ENCODE measurements around the gene ADK.

Gene ADK

DNA sequence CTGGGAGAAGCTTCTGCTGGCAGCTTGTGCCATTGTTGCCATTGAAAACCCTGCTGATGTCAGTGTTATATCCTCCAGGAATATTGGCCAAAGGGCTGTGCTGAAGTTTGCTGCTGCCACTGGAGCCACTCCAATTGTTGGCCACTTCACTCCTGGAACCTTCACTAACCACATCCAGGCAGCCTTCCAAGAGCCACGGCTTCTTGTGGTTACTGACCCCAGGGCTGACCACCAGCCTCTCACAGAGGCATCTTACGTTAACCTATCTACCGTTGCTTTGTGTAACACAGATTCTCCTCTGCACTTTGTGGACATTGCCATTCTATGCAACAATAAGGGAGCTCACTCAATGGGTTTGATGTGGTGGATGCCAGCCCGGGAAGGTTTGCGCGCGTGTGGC, 220.7 kb downstream of the ADK start:
- peak; percentile 52 for DNase-seq

DNA sequence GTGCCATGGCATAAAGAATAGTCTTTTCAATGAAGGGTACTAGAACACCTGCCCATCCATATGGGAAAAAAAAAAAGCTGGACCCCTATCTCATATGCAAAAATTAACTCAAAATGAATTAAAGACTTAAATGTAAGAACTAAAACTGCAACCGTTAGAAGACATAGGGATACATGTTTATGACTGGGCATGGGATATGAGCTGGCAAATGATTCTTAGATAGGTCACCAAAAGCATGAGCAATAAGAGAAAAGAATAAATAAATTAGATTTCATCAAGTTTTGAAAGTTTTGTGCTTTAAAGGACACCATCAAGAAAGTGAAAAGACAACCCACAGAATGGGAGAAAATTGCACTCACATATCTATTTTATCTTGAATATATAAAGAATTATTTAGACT, 222.0 kb downstream of the ADK start:
- no peak for DNase-seq

DNA sequence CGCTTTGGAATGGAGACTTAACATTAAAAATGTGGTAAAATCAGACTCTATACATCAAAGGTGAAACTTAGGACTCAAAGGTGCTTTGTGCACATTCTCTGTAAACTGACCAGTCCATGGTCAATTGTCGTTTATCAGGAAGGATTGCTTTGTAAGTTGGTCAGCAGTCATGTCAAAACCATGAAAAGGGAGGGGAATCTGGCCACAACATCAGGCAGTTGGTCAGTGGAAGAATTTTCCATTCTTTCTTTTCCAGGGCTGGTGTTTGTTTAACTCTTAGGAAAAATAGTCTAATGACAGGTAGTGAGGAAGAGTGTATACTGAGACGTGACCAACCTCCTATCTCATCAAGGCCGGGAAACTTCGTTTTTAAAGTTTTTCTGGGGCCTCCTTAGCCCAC, 226.5 kb downstream of the ADK start:
- no peak for DNase-seq

DNA sequence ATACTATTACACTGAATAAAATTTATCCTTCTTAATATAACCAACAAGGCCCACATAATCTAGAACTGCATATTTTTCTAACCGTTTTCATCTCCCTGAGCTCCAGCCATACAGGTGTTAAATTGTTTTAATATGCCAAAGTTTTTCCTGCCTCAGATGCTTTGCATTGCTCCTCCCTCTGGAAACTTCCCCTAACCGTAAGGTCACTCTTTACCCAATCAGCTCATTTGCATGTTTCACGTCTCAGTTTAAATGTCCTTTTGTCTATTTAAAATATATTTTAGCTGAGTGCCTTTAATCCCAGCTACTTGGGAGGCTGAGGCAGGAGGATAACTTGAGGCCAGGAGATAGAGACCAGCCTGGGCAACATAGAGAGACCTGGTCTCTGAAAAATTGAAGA, 228.5 kb downstream of the ADK start:
- no peak for DNase-seq

DNA sequence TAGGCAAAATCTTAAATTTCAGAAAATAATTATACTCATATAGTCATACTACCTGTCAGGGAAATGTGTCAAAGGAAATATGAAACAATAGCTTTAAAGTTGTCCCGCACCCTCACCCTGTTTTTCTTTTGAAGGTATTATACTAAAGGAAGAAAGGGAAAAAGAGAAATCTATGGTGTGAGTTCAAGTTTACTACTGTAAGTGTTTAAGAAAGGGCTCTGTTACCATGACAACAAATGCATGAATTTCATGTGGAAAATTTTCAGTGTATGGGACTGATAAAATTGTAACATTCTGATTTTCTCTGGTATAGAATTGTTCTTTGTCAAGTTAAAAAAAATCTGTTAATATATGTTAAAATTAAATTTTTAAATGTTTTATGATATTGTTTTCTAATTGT, 229.8 kb downstream of the ADK start:
- no peak for DNase-seq

DNA sequence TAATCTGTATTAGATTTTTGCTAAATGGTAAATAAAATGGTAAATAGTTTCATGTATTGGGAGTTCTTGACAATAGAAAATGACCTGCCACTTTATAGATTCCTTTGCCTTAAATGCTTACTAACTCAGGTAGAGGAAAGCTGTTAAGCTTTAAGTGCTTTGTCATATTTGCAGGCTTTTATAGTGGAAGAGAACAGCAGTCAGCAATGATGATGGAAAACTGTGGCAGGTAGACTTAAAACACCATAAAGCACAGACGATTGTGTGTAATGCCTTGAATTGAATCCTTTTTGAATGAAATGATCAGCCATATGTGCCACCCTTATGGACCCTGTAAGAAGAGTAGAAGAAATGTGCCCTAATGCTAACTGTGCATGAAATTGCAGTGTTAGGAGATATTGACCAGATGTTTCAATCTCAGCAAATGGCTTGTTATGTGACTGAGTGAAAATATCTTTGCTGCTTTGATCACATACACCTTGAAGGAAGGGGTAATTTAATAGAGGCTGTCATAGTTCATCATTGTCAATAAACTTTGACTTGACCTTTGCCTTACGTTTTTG, 230.4 kb downstream of the ADK start:
- DNase-seq = no peak

DNA sequence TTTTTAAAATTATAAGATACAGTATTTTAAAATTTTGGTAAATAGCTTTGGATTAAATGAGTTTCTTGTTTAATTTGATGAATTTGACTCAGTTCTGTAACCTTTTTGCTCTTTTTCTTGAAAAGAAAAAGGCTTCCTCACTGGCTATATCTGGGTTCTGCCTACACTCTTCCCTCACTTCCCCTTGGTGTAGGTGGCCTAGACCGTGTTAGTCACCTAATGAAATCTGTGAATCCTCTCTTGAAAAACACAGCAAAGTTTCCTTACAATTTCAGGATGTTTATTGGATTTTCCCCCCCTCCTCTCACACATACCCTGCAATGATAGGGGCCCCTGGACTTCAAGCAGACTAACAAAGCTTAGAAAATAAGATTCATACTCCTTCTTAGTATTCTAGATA, 231.6 kb downstream of the ADK start:
- no peak for DNase-seq

DNA sequence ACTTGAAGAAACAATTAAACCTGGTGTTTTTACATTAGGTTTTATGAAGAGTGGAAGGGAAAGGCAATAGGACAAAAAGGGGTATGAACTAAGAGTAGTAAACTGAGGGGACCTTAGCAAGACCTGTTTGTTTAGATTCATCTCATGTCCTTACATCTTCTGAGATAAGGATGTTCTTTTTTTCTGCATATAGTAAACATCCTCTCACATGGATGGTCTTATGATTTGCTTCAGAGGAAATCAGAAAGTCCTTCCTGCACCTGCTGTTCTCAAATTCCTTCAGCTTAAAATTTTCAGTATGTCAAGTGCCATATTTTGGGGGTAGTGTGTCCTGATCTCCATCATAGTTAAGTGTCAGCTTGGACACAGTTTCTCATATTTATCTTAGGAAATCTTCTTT, 232.6 kb downstream of the ADK start:
- DNase-seq = no peak

DNA sequence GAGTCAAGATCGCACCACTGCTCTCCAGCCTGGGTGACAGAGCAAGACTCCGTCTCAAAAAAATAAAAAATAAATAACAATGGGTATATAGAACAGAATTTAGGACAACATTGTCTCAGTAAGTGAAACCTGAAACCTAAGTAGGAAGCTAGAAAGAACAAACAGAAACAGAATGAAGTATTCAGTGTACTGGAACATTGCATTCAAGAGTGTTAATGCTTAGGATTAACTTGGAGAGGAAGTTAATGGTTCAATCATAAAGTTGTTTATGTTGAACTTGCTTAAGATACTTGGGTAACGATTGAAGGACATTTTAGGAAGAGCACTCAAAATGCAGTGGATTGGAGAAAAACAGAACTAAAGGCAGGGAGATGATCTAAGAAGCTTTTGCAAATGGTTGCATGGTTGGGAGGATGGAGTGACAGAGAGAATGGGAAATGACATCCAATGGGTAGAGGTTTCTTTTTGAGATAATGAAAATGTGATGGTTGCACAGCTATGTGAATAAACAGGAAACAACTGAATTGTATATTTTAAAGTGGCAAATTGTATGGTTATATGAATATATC, 233.7 kb downstream of the ADK start:
- DNase-seq = no peak

DNA sequence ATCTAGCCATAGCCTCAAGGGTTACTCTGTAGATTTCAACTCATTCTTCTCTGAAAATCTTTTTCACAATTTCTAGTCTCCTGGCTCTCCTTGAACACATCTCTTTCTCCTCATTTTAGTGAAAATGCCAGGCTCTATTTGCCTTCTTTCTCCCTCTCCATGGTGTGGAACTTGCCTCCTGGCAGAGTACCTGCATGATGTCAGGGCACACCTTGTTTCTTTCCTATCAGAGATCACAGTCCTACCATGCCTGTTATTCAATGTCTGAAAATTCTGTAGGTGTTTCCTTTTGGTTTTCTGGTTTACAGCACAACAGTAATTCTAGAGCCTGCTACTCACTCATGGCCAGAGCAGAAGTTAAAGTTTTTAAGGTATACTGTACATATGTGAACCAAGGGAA, 237.8 kb downstream of the ADK start:
- DNase-seq = no peak

DNA sequence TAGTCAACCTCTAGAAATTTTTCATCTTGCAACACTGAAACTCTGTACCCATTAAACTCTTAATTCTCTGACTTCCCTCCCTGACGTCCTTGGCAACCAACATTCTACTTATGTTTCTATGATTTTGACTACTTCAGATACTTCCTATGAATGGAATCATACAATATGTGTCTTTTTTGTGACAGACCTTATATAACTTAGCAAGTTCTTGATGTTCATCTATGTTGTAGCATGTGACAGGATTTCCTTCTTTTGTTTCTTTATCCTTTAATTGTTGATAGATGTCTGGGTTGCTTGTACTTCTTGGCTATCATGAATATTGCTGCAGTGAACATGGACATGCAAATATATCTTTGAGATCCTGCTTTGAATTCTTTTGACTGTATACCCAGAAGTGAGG, 240.8 kb downstream of the ADK start:
- no peak for DNase-seq

DNA sequence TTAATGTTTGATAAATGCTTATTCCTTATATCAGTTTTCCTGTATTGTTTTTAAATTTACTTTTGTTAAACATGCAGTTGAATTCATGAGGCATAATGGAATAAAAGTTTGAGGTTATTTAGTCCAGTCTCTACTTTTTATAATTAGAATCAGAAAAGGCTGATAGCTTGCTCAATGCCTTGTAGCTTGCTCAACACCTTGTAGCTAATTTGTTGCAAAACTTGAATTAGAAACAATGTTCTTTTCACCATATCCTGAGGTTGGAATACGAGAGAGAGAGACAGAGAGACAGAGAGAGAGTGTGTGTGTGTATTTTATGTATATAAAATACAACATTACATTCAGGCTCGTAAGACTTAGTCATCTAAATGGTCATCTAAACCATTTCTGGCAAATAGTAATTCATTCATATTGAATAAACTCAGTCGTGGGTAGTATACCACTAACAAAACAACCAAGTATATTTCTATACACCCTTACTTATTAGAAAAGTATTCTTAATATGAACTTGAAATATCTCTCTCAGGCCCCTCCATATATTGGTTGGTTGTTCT, 243.5 kb downstream of the ADK start:
- no peak for DNase-seq

DNA sequence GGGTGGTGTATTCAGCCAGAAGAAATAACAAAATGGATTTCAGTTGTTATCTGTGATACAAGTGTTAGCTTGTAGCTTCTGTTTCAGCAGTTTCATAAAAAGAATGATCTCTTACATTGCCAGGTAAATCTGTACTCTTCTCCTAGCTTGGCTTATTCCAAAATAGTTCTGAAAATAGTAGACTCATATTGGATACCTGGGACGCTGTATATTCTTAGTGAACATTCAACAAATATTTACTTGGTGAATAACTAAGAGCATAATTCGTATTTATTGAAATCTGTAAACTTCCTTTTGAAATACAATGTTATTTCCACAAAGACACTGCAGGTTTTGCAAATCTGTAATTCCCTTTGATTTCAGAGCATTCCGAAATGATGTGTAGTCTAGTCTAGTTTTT, 249.2 kb downstream of the ADK start:
- DNase-seq = no peak

DNA sequence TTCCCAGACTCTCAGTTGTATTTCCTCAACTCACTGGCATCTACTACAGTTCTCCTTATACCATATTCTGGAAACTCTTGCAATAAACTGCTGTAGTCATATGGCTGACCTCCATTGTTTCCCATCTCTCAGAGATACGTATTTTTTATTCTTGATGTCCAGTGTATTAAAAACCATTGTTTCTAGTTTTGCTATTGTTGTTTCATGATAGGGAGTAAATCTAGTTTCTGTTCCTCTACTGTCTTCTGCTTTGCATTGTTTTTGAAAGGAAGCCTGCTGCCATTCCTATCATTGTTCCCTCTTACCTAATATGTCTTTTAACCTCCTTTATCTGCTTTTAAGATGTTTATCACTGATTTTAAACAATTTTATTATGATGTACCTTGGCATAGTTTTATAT, 255.0 kb downstream of the ADK start:
- DNase-seq = no peak

DNA sequence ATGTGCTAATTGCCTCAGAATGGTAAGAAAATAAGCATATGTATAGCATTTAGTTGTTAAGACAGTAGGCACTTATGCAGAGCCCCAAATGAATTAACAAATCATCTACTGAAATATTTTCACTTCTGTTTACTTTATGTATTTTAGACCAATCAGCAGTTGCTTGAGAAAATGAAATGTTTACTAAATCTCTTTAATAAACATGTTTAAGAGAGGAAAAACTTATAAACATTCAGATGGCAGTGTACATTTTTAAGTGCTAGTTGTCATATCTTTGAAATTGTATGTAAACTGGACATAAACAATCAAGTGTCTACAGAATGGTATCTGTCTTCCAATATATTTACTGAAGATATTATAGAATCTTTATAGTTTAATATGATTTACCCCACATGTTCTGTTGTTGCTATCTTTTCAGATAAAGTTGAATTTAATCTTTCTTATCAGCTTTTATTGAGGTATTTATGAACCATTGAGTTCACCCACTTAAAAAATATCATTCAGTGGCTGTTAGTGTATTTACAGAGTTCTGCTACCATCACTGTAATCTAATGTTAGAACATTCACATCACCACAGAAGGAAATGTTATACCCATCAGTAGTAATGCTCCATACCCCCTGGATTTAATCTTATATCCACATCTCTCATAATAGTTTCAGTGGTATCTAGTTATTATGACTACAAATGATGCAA, 264.3 kb downstream of the ADK start:
- no peak for DNase-seq

DNA sequence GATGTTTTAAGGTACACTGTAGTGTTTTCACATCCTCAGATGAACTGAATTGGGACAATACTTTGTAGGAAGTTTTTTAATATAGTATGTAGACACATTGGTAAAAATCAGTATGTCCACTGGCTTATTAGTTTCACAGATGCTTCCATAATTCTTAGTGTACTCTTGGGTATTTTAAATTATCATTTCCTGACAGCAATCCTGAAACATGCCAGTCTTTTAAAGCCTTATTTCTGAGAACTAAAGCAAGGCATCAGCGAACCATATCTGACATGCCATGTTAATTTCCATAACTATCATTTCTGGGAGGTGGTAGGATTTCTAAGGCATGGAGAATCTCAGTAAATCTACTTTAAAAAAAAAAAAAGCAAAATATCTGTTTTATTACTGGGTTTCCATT, 266.4 kb downstream of the ADK start:
- DNase-seq = no peak

DNA sequence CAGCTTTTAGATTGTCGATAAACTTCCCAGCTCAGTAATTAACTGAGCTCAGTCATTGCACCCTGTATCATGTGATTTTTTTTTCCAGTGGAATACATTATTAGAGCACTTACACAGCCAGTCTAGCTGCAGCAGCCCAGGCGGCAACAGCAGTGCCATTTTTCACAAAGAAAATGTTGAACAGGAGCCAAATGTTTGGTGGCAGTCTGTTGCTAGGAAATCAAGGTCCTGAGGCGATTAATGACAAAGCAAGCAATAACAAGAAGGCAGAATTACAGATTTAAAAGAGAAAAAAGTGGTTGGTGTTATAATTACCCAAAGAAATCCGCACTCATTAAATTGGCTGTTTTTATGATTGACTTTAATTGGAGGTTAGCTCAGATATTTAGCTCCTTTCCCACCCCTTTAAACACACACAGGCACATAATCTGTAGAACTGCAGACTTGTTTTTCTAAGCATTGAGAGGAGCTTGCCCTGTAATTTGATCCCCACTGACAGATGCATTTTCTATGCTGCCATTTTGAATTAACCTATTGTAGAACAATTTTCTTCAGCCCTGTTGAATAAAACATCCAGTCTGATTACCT, 267.4 kb downstream of the ADK start:
- DNase-seq = no peak

DNA sequence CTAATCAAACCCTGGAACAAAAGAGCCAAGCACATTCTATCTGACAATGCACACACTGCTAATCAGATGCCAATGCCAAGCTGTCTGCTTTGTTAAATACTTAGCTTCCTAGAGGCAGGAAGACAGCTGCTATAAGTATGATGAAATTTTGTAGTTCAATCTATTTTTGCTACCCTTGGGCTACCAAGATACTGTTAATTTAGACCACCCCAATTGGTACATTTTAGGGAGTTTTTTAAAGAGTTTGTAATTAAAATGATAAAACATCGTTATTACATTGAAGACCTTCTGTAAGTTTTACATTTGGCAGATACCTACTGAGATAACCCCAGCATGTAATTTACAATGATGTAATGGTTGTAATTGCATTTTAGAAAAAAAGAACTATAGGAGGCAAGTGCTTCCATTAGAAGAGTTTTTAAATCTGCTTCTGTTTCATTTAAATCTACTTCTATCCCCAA, 268.5 kb downstream of the ADK start:
- DNase-seq = no peak

DNA sequence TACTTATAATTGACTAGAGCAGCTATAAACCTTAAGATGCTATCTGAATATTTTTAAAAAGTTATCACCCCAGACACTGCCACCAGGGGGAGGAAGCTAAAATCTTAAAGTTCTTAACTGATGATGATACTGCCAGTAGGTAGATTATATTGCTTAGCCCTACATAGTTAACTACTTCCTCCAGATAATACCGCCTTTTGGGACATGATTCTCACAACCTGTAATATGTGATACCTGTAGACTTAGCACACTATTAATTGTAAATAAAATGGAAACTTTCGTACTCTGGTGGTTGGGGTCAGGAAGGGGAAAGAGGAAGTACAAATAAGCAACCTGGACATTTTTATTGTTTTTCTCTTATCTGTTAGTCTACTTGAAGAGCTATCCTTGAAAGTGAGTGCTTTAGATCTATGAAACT, 268.9 kb downstream of the ADK start:
- DNase-seq = peak; percentile 35

DNA sequence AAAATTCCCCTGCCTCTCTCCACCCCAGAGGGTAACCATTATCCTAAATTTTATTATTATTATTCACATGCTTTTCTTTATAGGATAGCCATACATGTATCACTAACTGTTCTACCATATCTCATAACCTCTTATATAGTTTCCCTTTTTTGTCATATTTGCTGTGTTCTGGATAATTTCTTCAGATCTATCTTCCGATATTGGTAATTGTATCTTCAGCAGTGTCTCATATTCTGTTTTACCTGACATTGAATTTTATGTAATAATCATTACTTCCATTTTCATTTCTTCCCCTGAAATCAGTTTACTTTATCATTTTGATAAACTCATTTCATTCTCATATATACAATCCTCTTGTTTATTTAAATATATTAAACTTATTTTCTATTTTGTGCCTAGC, 273.5 kb downstream of the ADK start:
- DNase-seq = no peak

DNA sequence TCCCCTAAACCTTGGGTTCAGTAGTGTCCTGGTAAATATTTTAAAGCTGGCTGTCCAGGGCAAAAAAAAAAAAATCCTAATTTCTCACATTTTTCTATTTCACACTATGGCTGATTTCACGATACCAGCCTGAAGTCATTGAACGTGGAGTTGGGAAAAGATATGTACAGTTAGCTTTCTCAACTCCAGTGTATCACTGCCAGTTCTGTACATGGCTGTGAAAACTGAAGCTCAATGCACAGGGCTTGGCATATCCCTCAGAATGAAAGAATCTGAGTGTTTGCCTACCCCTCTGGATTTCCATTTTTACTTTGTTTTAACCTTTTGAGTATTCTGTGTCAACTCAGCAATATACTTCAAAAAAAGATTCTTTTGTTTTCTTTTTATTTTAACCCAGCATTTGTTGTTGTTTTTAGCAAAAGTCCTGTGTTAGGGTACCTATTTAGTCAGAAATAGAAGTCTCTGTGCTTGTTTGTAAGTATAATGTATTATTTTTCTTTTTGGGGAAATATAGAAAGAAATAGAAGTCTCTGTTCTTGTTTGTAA, 274.5 kb downstream of the ADK start:
- DNase-seq = no peak

DNA sequence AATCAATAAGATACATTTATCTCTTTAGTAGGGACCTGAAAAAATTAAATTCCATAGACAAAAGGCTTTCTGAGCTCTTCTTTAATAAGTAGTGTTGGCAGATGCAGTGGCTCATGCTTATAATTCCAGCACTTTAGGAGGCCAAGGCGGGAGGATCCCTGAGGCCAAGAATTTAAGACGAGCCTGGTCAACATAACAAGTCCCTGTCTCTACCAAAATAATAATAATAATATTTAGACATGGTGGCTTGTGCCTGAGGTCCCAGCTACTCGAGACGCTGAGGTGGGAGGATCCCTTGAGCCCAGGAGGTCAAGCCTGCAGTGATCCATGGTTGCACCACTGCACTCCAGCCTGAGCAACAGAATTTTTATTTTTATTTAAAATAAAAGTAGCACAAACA, 280.8 kb downstream of the ADK start:
- no peak for DNase-seq

DNA sequence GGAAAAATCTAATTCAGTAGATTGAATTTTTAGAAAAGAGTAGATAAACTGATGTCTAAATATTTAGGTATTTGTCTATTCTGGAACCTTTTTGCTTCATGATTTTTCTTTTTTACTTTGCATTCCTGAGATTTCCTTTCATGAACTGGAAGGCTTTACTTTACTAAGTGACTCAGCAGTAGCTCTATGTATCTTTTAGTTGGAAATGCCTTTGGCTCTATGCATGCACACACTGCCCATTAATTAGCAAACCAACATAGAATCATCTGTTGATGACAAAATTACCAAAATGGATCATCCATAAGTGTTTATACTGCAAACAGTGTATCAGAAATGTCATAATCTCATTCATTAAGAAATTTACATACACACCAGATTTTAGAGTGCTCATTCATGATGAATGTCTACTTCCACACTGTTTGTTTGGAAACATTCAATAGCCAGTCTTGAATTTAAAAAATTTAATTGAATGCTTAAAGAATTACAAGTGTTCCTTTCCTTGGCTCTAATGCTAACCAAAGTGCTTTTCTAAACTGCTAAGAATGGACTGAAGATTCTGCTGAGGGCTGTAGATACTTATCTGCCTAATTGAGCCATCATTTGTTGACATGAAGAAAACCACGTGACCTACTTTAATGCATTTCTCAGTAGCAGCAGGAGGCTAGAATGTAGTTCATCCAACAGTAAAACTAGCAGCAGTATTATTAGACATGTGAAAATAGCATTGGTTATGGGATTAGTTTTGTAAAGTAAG, 282.0 kb downstream of the ADK start:
- DNase-seq = peak; percentile 59
